Sigmoid colon (tissue), 7 donors: ENCODE measurements around the gene SARNP. TPM values are rescaled to one million over a fixed set of nuclear protein-coding genes. Genes with fewer than 3 reads are reported as not detected.
A peak's percentile ranks its signal among the peaks of the same experiment; 100 is the strongest.

ENCODE experiments used
- DNase-seq: peaks from one replicate; pipeline ENCODE4 v3.0.0-alpha.2; 2019
- H3K27ac ChIP-seq, 4 donors: fragments of 200-600 bp; sonication (generic); one replicate each; pipeline ENCODE4 v1.5.1; 2016 to 2019; ENCODE audit warnings: mild to moderate bottlenecking in 1 of 4
- H3K27me3 ChIP-seq, 3 donors: fragments of 200-600 bp; sonication (generic); one replicate each; pipeline ENCODE4 v1.5.1; 2019; ENCODE audit warnings: mild to moderate bottlenecking in 1 of 3
- H3K36me3 ChIP-seq, 4 donors: fragments of 200-600 bp; sonication (generic); one replicate each; pipeline ENCODE4 v1.5.1; 2016 to 2019
- H3K4me1 ChIP-seq, 4 donors: fragments of 200-600 bp; sonication (generic); one replicate each; pipeline ENCODE4 v1.5.1; 2017 to 2019
- H3K4me3 ChIP-seq, 4 donors: fragments of 200-600 bp; sonication (generic); one replicate each; pipeline ENCODE4 v1.5.1; 2017 to 2019; ENCODE audit warnings: mild to moderate bottlenecking in 2 of 4, moderate library complexity in 1 of 4
- H3K9me3 ChIP-seq, 4 donors: fragments of 200-600 bp in 3 of 4; sonication (generic) in 3 of 4; one replicate each; pipeline versions ENCODE4 v1.5.1 to v1.6.1; 2013 to 2019
- CTCF ChIP-seq, 4 experiments: fragments of 450-650 bp in 3 of 4; fragments of 200-600 bp in 1 of 4; IDR thresholded peaks; one replicate each; pipeline ENCODE4 v1.5.1; 2016 to 2019; ENCODE audit warnings: antibody characterized with exemption in 4 of 4, mild to moderate bottlenecking in 3 of 4, moderate library complexity in 2 of 4
- EP300 ChIP-seq, 4 donors: sonication (generic); formaldehyde crosslinking; IDR thresholded peaks; one replicate each; pipeline ENCODE4 v1.6.1; 2017; ENCODE audit warnings: antibody characterized with exemption in 4 of 4
- POLR2A ChIP-seq, 2 donors: fragments of 450-650 bp; IDR thresholded peaks; one replicate each; pipeline ENCODE4 v1.6.1; 2016; ENCODE audit warnings: antibody characterized with exemption in 2 of 2, mild to moderate bottlenecking in 2 of 2, moderate library complexity in 2 of 2
- POLR2AphosphoS5 ChIP-seq, 4 donors: sonication (generic); formaldehyde crosslinking; IDR thresholded peaks; one replicate each; pipeline ENCODE4 v1.6.1; 2017; ENCODE audit warnings: antibody characterized with exemption in 4 of 4
- WGBS, 2 donors: extraction: QIAGEN DNeasy Blood & Tissue Kit; methylation state at CpG; one replicate each; pipeline ENCODE4 v1.1.7; 2013; 5-methylcytosine and 5-hydroxymethylcytosine counted together
- intact Hi-C: fragments of 100-400 bp; cut with DNase I; formaldehyde crosslinking; loops from one replicate; pipeline ENCODE4 v1.15.1; 2023
- polyA plus RNA-seq, 3 donors: library from polyadenylated mRNA; stranded (reverse); fragments of 200-250 nt; gene quantifications; one replicate each; pipeline ENCODE4 v1.2.3, GENCODE V29; 2013
- small RNA-seq, 3 donors: library from RNA; depleted of rRNA; stranded (forward); fragments of <200 nt; gene quantifications; one replicate each; pipeline ENCODE3, GENCODE V24; 2016
- total RNA-seq, 4 donors: library from RNA; depleted of rRNA; stranded (reverse); fragments of >200 nt; gene quantifications; one replicate each; pipeline ENCODE4 v1.1.0, GENCODE V29; 2016
- donor health status: healthy with polysubstance abuse.
- donor health status: Bipolar disorder and iron deficiency.
- donor health status: healthy.

Gene SARNP
- total and polyA plus RNA-seq, 7 donors, result 49.0 to 106 (median 81.9) TPM

- intact Hi-C loops, result no loop called here
- DNase-seq, result peak; percentile 92
- TF ChIP-seq POLR2AphosphoS5 (IDR thresholded peaks at IDR 0.05) (peak; percentile 64 to 92 (median 86)), EP300 (IDR thresholded peaks at IDR 0.05) (peak in 1 of 4 donors; percentile 6), POLR2A (IDR thresholded peaks at IDR 0.05) (no peak), CTCF (IDR thresholded peaks at IDR 0.05) (no peak)
- 1% methylated on average over 39 of the region's 39 CpGs for WGBS, 2 donors
- Histone ChIP-seq H3K4me1 (peaks cover 0 to 72% (median 56%) of the 10 kb centered on the region in 4 donors), H3K36me3 (no peaks in the 10 kb centered on the region), H3K4me3 (peak within 1 kb of the TSS; percentile 75 to 82 (median 78)), H3K9me3 (no peaks in the 10 kb centered on the region), H3K27me3 (no peaks in the 10 kb centered on the region), H3K27ac (peak within 1 kb of the TSS; percentile 94 to 100 (median 98))
These were observed 109.5 kb downstream of the SARNP start, which contains the start of gene ITGA7 for GRCh38 chr12:55707841-55708694. ITGA7 (minus strand) TSS chr12:55707904; CDS start chr12:55707682, 222 bp downstream.

Small RNA genes lying within 50 kb of the gene (small RNA-seq; reads per million reads assigned to genes)
- 0 reads per million in 3 donors for gene AC009779.1
- gene RF00017, result 0 reads per million in 3 donors

Other genes with a start within 250 kb of the SARNP start
- not detected for gene OR2AP1, start 245.3 kb downstream of the SARNP start, total RNA-seq
- not detected for gene OR2AP1, start 245.3 kb downstream of the SARNP start, polyA plus RNA-seq
- gene OR10P1, start 180.8 kb downstream of the SARNP start, total RNA-seq, result not detected
- gene OR10P1, start 180.8 kb downstream of the SARNP start, polyA plus RNA-seq, result not detected
- 100 to 1,000 TPM in 3 of 4 donors, 10 to 100 TPM in 1; 66.6 to 588 (median 204) TPM for gene ITGA7, start 109.8 kb downstream of the SARNP start, total RNA-seq
- 10 to 100 TPM in 1 of 3 donors, 1 to 10 TPM in 2; 1.8 to 21.0 (median 3.6) TPM for gene ITGA7, start 109.8 kb downstream of the SARNP start, polyA plus RNA-seq
- gene BLOC1S1, start 101.7 kb downstream of the SARNP start, total RNA-seq, result 100 to 1,000 TPM; 173 to 356 (median 317) TPM
- 100 to 1,000 TPM; 329 to 655 (median 634) TPM for gene BLOC1S1, start 101.7 kb downstream of the SARNP start, polyA plus RNA-seq
- 10 to 100 TPM; 11.2 to 37.5 (median 32.1) TPM for gene RDH5, start 97.3 kb downstream of the SARNP start, total RNA-seq
- 10 to 100 TPM in 2 of 3 donors, 1 to 10 TPM in 1; 8.4 to 34.4 (median 27.1) TPM for gene RDH5, start 97.3 kb downstream of the SARNP start, polyA plus RNA-seq
- 100 to 1,000 TPM; 670 to 933 (median 849) TPM for gene CD63, start 88.7 kb downstream of the SARNP start, total RNA-seq
- gene CD63, start 88.7 kb downstream of the SARNP start, polyA plus RNA-seq, result 1,000 to 10,000 TPM in 1 of 3 donors, 100 to 1,000 TPM in 2; 450 to 1,058 (median 486) TPM
- 10 to 100 TPM in 1 of 4 donors, 1 to 10 TPM in 3; 4.3 to 12.2 (median 4.6) TPM for gene GDF11, start 74.6 kb downstream of the SARNP start, total RNA-seq
- 1 to 10 TPM; 1.2 to 3.9 (median 2.4) TPM for gene GDF11, start 74.6 kb downstream of the SARNP start, polyA plus RNA-seq
- 10 to 100 TPM in 2 of 4 donors, 1 to 10 TPM in 2; 9.1 to 18.1 (median 12.0) TPM for gene ORMDL2, start 317 bp upstream of the SARNP start, total RNA-seq
- 10 to 100 TPM; 18.0 to 64.6 (median 32.4) TPM for gene ORMDL2, start 317 bp upstream of the SARNP start, polyA plus RNA-seq
- 10 to 100 TPM; 19.0 to 31.3 (median 25.4) TPM for gene DNAJC14, start 11.9 kb upstream of the SARNP start, total RNA-seq
- 10 to 100 TPM; 13.2 to 27.2 (median 14.4) TPM for gene DNAJC14, start 11.9 kb upstream of the SARNP start, polyA plus RNA-seq
- 10 to 100 TPM in 1 of 4 donors, 1 to 10 TPM in 3; 6.0 to 18.0 (median 7.5) TPM for gene MMP19, start 25.2 kb upstream of the SARNP start, total RNA-seq
- 1 to 10 TPM; 1.2 to 6.0 (median 2.1) TPM for gene MMP19, start 25.2 kb upstream of the SARNP start, polyA plus RNA-seq
- gene PYM1, start 110.2 kb upstream of the SARNP start, total RNA-seq, result 10 to 100 TPM; 17.5 to 31.7 (median 27.6) TPM
- gene PYM1, start 110.2 kb upstream of the SARNP start, polyA plus RNA-seq, result 10 to 100 TPM; 59.9 to 93.9 (median 65.5) TPM
- gene DGKA, start 113.4 kb upstream of the SARNP start, total RNA-seq, result 10 to 100 TPM; 21.4 to 76.4 (median 49.1) TPM
- 10 to 100 TPM; 43.0 to 97.8 (median 44.4) TPM for gene DGKA, start 113.4 kb upstream of the SARNP start, polyA plus RNA-seq
- gene PMEL, start 148.3 kb upstream of the SARNP start, total RNA-seq, result 1 to 10 TPM in 1 of 4 donors, under 1 TPM in 1, not detected in 2; 0.71 to 1.3 TPM
- 1 to 10 TPM; 1.2 to 1.8 (median 1.7) TPM for gene PMEL, start 148.3 kb upstream of the SARNP start, polyA plus RNA-seq
- gene CDK2, start 149.1 kb upstream of the SARNP start, total RNA-seq, result 10 to 100 TPM; 11.4 to 27.7 (median 18.8) TPM
- gene CDK2, start 149.1 kb upstream of the SARNP start, polyA plus RNA-seq, result 10 to 100 TPM in 2 of 3 donors, 1 to 10 TPM in 1; 7.2 to 23.4 (median 11.1) TPM
- gene RAB5B, start 156.4 kb upstream of the SARNP start, total RNA-seq, result 100 to 1,000 TPM in 3 of 4 donors, 10 to 100 TPM in 1; 92.8 to 102 (median 101) TPM
- gene RAB5B, start 156.4 kb upstream of the SARNP start, polyA plus RNA-seq, result 100 to 1,000 TPM in 1 of 3 donors, 10 to 100 TPM in 2; 82.8 to 113 (median 83.5) TPM
- gene SUOX, start 179.6 kb upstream of the SARNP start, total RNA-seq, result 10 to 100 TPM; 20.9 to 51.0 (median 25.4) TPM
- gene SUOX, start 179.6 kb upstream of the SARNP start, polyA plus RNA-seq, result 10 to 100 TPM in 2 of 3 donors, 1 to 10 TPM in 1; 8.4 to 16.1 (median 15.0) TPM
- gene IKZF4, start 203.3 kb upstream of the SARNP start, total RNA-seq, result 10 to 100 TPM in 1 of 4 donors, 1 to 10 TPM in 3; 2.3 to 23.8 (median 4.9) TPM
- 1 to 10 TPM in 2 of 3 donors, under 1 TPM in 1; 0.92 to 2.4 (median 1.2) TPM for gene IKZF4, start 203.3 kb upstream of the SARNP start, polyA plus RNA-seq
- gene RPS26, start 224.2 kb upstream of the SARNP start, total RNA-seq, result 1,000 to 10,000 TPM in 2 of 4 donors, 100 to 1,000 TPM in 2; 130 to 3,746 (median 1,580) TPM
- 1,000 to 10,000 TPM; 1,901 to 2,147 (median 2,067) TPM for gene RPS26, start 224.2 kb upstream of the SARNP start, polyA plus RNA-seq